ENCODE data around the gene PANX2.
"Not testable (repeated sequence)": the region's sequence is repeated elsewhere in the genome, so short reads cannot be mapped to it uniquely, and the experiment has no call there.

The PANX2 gene

DNA sequence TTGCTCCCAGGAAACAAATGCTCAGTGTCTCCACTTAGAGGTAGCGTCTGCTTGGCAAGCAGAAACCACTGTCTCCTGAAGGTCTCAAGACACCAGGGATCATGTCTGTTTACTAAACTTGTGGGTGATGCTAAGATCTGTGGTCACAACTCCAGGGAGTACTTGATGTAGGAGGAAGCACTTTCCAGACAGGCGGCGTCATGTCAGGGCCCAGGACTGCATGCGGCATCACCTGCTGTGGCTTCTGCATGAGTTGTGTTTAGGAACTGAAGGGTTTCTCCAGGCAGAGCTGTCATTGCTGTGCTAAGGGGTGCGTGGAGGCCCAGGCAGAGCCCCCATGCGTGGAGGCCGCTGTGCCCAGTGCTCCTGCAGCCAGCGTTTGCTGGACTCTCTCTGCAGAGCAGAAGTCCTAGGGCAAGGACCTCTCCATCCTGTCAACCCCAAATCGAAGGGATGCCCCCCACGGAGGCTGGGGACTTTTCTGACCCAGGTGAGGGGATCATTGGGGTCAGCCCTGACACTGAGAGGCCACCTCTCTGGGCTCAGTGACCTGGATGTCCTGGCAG lies 8.1 kb upstream of the PANX2 start:
- Histone ChIP-seq H3K36me3 (ENCODE audit: control insufficient read depth, insufficient read depth, low read length) (no peaks in the 10 kb centered on the region), H3K27ac (ENCODE audit: low read depth, low read length, severe bottlenecking) (no peak overlapping the region), H3K4me1 (ENCODE audit: control insufficient read depth, insufficient read depth, low read length, poor library complexity, severe bottlenecking) (no peaks in the 10 kb centered on the region), H3K4me3 (ENCODE audit: extremely low read depth, insufficient read depth, low read length, poor library complexity, severe bottlenecking) (no peak overlapping the region), H3K9me3 (ENCODE audit: control insufficient read depth, low read length) (no peaks in the 10 kb centered on the region)
- WGBS, 2 experiments (ENCODE audit: insufficient coverage in 2 of 2) = 86 to 95% methylated on average over 8 to 10 of the region's 10 CpGs

DNA sequence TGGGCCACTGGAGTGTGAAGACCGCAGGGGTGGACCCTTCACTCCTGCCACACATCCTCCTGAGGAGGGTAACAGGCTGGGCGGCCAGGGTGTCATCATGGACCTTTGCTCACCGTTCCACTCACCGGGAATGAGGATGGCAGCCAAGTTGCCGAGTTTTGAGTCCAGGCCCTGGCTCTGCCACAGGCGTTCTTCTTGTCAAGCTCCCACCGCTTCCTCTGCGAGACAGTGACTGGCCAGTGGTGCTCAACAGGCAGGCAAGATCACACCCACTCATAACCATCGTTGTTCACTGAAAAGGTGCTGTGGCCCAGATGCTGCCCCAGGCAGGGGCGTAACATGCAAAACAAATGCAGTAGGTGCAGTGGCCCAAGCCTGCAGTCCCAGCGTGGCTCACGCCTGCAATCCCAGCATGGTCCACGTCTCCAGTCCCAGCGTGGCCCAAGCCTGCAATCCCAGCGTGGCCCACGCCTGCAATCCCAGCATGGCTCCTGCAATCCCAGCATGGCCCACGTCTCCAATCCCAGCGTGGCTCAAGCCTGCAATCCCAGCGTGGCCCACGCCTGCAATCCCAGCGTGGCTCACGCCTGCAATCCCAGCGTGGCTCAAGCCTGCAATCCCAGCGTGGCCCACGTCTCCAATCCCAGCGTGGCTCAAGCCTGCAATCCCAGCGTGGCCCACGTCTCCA lies 5.0 kb upstream of the PANX2 start:
- H3K9me3 ChIP-seq (ENCODE audit: control insufficient read depth, low read length) = no peaks in the 10 kb centered on the region
- WGBS, 2 experiments (ENCODE audit: insufficient coverage in 2 of 2) = 95% methylated on average over 27 of the region's 28 CpGs

GRCh38 chr22:50167689-50168489 lies 2.6 kb upstream of the PANX2 start:
- Histone ChIP-seq H3K4me1 (ENCODE audit: control insufficient read depth, insufficient read depth, low read length, poor library complexity, severe bottlenecking) (no peaks in the 10 kb centered on the region), H3K4me3 (ENCODE audit: extremely low read depth, insufficient read depth, low read length, poor library complexity, severe bottlenecking) (no peak overlapping the region), H3K27ac (ENCODE audit: low read depth, low read length, severe bottlenecking) (no peak overlapping the region), H3K9me3 (ENCODE audit: control insufficient read depth, low read length) (no peaks in the 10 kb centered on the region), H3K36me3 (ENCODE audit: control insufficient read depth, insufficient read depth, low read length) (no peaks in the 10 kb centered on the region)
- 63 to 65% methylated on average over 10 to 11 of the region's 11 CpGs for WGBS, 2 experiments (ENCODE audit: insufficient coverage in 2 of 2)

More for the DNA sequence above, 5.0 kb upstream of the PANX2 start:
- Histone ChIP-seq H3K4me3 (ENCODE audit: extremely low read depth, insufficient read depth, low read length, poor library complexity, severe bottlenecking) (no peak overlapping the region), H3K27ac (ENCODE audit: low read depth, low read length, severe bottlenecking) (no peak overlapping the region), H3K4me1 (ENCODE audit: control insufficient read depth, insufficient read depth, low read length, poor library complexity, severe bottlenecking) (no peaks in the 10 kb centered on the region), H3K36me3 (ENCODE audit: control insufficient read depth, insufficient read depth, low read length) (no peaks in the 10 kb centered on the region)

DNA sequence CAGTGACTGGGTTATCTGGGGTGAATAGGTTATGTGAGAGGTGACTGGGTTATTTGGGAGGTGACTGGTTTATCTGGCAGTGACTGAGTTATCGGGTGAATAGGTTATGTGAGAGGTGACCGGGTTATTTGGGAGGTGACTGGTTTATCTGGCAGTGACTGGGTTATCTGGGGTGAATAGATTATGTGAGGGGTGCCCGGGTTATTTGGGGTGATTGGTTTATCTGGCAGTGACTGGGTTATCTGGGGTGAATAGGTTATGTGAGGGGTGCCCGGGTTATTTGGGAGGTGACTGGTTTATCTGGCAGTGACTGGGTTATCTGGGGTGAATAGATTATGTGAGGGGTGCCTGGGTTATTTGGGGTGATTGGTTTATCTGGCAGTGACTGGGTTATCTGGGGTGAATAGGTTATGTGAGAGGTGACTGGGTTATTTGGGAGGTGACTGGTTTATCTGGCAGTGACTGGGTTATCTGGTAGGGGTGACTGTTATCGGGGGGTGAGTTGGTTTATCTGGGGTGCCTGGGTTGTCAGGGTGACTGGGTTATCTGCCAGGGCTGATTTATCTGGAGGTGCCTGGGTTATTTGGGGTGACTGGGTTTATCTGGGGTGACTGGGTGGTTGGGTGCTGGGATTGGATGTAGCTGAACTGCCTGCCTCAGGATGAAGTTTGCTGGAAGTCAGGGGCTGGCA lies 1.9 kb upstream of the PANX2 start:
- H3K36me3 ChIP-seq (ENCODE audit: control insufficient read depth, insufficient read depth, low read length); H3K4me1 ChIP-seq (ENCODE audit: control insufficient read depth, insufficient read depth, low read length, poor library complexity, severe bottlenecking); H3K27ac ChIP-seq (ENCODE audit: low read depth, low read length, severe bottlenecking); H3K9me3 ChIP-seq (ENCODE audit: control insufficient read depth, low read length); H3K4me3 ChIP-seq (ENCODE audit: extremely low read depth, insufficient read depth, low read length, poor library complexity, severe bottlenecking): not testable (repeated sequence)
- WGBS, 2 experiments (ENCODE audit: insufficient coverage in 2 of 2) = 86 to 96% methylated on average over 1 to 3 of the region's 5 CpGs

- Histone ChIP-seq H3K4me1 (ENCODE audit: control insufficient read depth, insufficient read depth, low read length, poor library complexity, severe bottlenecking) (no peaks in the 10 kb centered on the region), H3K27ac (ENCODE audit: low read depth, low read length, severe bottlenecking) (no peak overlapping the region), H3K36me3 (ENCODE audit: control insufficient read depth, insufficient read depth, low read length) (no peaks in the 10 kb centered on the region), H3K9me3 (ENCODE audit: control insufficient read depth, low read length) (no peaks in the 10 kb centered on the region), H3K4me3 (ENCODE audit: extremely low read depth, insufficient read depth, low read length, poor library complexity, severe bottlenecking) (peak overlapping the region; percentile 27)
- 15 to 24% methylated on average over 6 to 21 of the region's 36 CpGs for WGBS, 2 experiments (ENCODE audit: insufficient coverage in 2 of 2)
These were observed 1.3 kb upstream of the PANX2 start for GRCh38 chr22:50169181-50169759.

DNA sequence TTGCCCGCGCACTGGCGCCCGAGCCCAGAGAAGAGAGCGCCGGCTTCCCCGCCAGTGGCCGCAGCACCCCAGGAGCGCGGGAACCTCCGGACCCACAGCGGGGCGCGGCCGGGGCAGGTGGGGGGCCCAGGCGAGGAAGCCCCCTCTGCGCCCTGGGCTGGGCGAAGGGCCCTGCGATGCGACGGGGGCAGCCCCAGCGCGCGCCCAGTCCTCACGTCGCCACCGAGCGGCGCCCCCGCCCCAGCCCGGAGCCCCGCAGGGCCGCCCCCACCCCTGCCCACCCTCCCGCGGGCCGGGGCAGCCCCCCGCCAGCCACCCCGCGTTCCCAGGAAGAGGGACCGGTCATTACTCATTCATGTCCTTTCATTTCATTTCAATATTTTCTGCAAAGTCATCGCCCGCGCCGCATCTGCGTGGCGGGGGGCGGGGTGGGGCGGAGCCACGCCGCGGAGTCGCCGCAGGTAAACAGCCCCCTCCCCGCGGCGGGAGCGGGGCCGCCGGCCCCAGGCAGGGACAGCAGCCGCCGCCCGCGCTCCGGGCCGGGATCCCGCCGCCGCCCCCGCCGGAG lies 673 bp upstream of the PANX2 start:
- WGBS, 2 experiments (ENCODE audit: insufficient coverage in 2 of 2) = 0 to 1% methylated on average over 22 to 25 of the region's 70 CpGs
- Histone ChIP-seq H3K9me3 (ENCODE audit: control insufficient read depth, low read length) (no peaks in the 10 kb centered on the region), H3K4me1 (ENCODE audit: control insufficient read depth, insufficient read depth, low read length, poor library complexity, severe bottlenecking) (no peaks in the 10 kb centered on the region), H3K36me3 (ENCODE audit: control insufficient read depth, insufficient read depth, low read length) (no peaks in the 10 kb centered on the region), H3K27ac (ENCODE audit: low read depth, low read length, severe bottlenecking) (no peak overlapping the region), H3K4me3 (ENCODE audit: extremely low read depth, insufficient read depth, low read length, poor library complexity, severe bottlenecking) (peak overlapping the region; percentile 27)

DNA sequence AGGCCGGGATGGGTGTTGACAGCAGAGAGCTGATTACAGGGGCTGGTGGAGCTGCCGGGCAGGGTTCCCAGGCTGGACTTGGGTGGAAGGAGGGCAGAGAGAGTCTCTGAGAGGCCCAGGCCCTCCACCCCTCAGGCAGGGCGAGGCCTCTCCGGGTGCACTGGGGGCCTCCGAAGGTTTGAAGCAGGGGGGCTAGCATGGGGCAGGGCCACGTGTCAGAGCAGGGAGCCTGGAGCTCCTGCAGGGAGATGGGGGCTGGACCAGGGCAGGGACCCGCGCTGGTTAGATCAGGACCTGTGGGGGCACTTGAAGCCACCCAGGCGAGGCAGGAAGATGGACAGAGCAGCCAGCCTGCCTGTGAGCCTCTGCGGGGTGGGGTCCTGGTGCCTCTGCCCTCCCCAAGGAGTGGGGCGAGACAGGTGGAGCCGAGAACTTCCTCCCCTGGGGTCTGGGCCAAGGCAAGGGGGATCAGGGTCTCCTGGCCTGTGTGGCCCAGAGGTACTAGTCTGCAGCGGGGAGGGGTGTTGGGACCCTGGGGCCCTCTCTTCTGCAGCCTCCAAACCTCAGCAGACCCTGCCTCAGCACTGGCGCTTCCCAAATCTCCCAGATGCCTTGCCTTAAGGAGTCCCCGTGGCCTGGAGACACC lies 911 bp downstream of the PANX2 start:
- Histone ChIP-seq H3K27ac (ENCODE audit: low read depth, low read length, severe bottlenecking) (no peak overlapping the region), H3K4me3 (ENCODE audit: extremely low read depth, insufficient read depth, low read length, poor library complexity, severe bottlenecking) (no peak overlapping the region), H3K9me3 (ENCODE audit: control insufficient read depth, low read length) (no peaks in the 10 kb centered on the region), H3K4me1 (ENCODE audit: control insufficient read depth, insufficient read depth, low read length, poor library complexity, severe bottlenecking) (no peaks in the 10 kb centered on the region), H3K36me3 (ENCODE audit: control insufficient read depth, insufficient read depth, low read length) (no peaks in the 10 kb centered on the region)
- 74 to 82% methylated on average over 15 of the region's 15 CpGs for WGBS, 2 experiments (ENCODE audit: insufficient coverage in 2 of 2)

GRCh38 chr22:50171965-50172421 lies 1.5 kb downstream of the PANX2 start:
- Histone ChIP-seq H3K36me3 (ENCODE audit: control insufficient read depth, insufficient read depth, low read length) (no peaks in the 10 kb centered on the region), H3K9me3 (ENCODE audit: control insufficient read depth, low read length) (no peaks in the 10 kb centered on the region), H3K4me1 (ENCODE audit: control insufficient read depth, insufficient read depth, low read length, poor library complexity, severe bottlenecking) (no peaks in the 10 kb centered on the region), H3K27ac (ENCODE audit: low read depth, low read length, severe bottlenecking) (no peak overlapping the region), H3K4me3 (ENCODE audit: extremely low read depth, insufficient read depth, low read length, poor library complexity, severe bottlenecking) (no peak overlapping the region)
- WGBS, 2 experiments (ENCODE audit: insufficient coverage in 2 of 2) = 84 to 88% methylated on average over 13 of the region's 13 CpGs

GRCh38 chr22:50173311-50173982 lies 2.9 kb downstream of the PANX2 start:
- peaks cover under 1% of the 10 kb centered on the region for H3K4me1 ChIP-seq (ENCODE audit: control insufficient read depth, insufficient read depth, low read length, poor library complexity, severe bottlenecking)
- no peak overlapping the region for H3K4me3 ChIP-seq (ENCODE audit: extremely low read depth, insufficient read depth, low read length, poor library complexity, severe bottlenecking)
- no peaks in the 10 kb centered on the region for H3K36me3 ChIP-seq (ENCODE audit: control insufficient read depth, insufficient read depth, low read length)
- H3K9me3 ChIP-seq (ENCODE audit: control insufficient read depth, low read length) = no peaks in the 10 kb centered on the region
- H3K27ac ChIP-seq (ENCODE audit: low read depth, low read length, severe bottlenecking) = no peak overlapping the region
- 92 to 93% methylated on average over 25 to 26 of the region's 26 CpGs for WGBS, 2 experiments (ENCODE audit: insufficient coverage in 2 of 2)
